GM12878 (cell line): ENCODE measurements around the gene DNAJC5. TPM values are rescaled to one million over a fixed set of nuclear protein-coding genes. Genes with fewer than 3 reads are reported as not detected.

ENCODE experiments used
- ATAC-seq: fragments of 200-7000 bp; cut with Tn5 transposase; 3 replicates; pipeline ENCODE4 v1.9.1; 2020; ENCODE audit warnings: mild to moderate bottlenecking, moderate library complexity
- BruUV-seq: library from RNA; stranded (reverse); fragments of 400-500 nt; replicated peaks from 2 replicates; lab custom pipeline; 2021; lab: Mats Ljungman, UMichigan
- CTCF ChIA-PET: fragments of 300-600 bp; sonication (Branson Sonifier 250); formaldehyde crosslinking; extraction: SDS; loops from one replicate; lab custom pipeline; 2021; ENCODE audit warnings: inconsistent platforms; lab: Yijun Ruan, JAX
- POLR2A ChIA-PET: fragments of 350-600 bp; formaldehyde crosslinking; extraction: SDS; loops from one replicate; lab custom pipeline; 2021; ENCODE audit warnings: inconsistent platforms; lab: Charles Lee
- RAD21 ChIA-PET: fragments of 300-600 bp; sonication (Branson Sonifier 250); formaldehyde crosslinking; loops from one replicate; lab custom pipeline; 2023; ENCODE audit warnings: antibody characterized with exemption; ENCODE audit not compliant: unreplicated experiment; lab: Charles Lee
- SMC1A ChIA-PET: fragments of 300-600 bp; sonication (Branson Sonifier 250); formaldehyde crosslinking; loops from one replicate; lab custom pipeline; 2023; ENCODE audit not compliant: unreplicated experiment, uncharacterized antibody; lab: Charles Lee
- DNase-seq: peaks from one replicate; pipeline ENCODE4 v3.0.0-alpha.2; 2011; ENCODE audit warnings: low read depth, low spot score
- FAIRE-seq: peaks from 3 replicates; lab custom pipeline; 2011; peaks lifted over from hg19 to GRCh38; lab: Jason Lieb, UNC
- H2AFZ ChIP-seq: 2 replicates; pipeline ENCODE4 v1.6.0; 2011; ENCODE audit warnings: low read depth, low read length, control low read depth; ENCODE audit not compliant: control insufficient read depth
- H3K27ac ChIP-seq: 2 replicates; pipeline ENCODE4 v1.5.1; 2011; ENCODE audit warnings: control low read depth; ENCODE audit not compliant: control insufficient read depth, insufficient read depth
- H3K27me3 ChIP-seq, 2 experiments: replicated peaks in 1 of 2; 2 replicates each; pipeline versions ENCODE4 v1.6.0 to v1.6.1; 2011; ENCODE audit warnings: low read length in 1 of 2; ENCODE audit not compliant: control insufficient read depth in 2 of 2, insufficient read depth in 2 of 2
- H3K36me3 ChIP-seq, 2 experiments: 2 replicates each; pipeline ENCODE4 v1.5.1; 2011; ENCODE audit warnings: low read length in 1 of 2; ENCODE audit not compliant: control insufficient read depth in 2 of 2, insufficient read depth in 2 of 2
- H3K4me1 ChIP-seq: 2 replicates; pipeline ENCODE4 v1.6.1; 2011; ENCODE audit warnings: mild to moderate bottlenecking, low read length, moderate library complexity, mixed read lengths; ENCODE audit not compliant: control insufficient read depth, insufficient read depth
- H3K4me2 ChIP-seq: 2 replicates; pipeline ENCODE4 v1.6.0; 2011; ENCODE audit warnings: control low read depth; ENCODE audit not compliant: control insufficient read depth, insufficient read depth
- H3K4me3 ChIP-seq: fragments of 200-600 bp; sonication (generic); 2 replicates; pipeline ENCODE4 v1.5.1; 2016
- H3K79me2 ChIP-seq: 2 replicates; pipeline ENCODE4 v1.6.0; 2011; ENCODE audit warnings: low read length; ENCODE audit not compliant: control insufficient read depth, insufficient read depth
- H3K9ac ChIP-seq: 2 replicates; pipeline ENCODE4 v1.8.0; 2011; ENCODE audit warnings: low read length, control low read depth, mixed read lengths; ENCODE audit not compliant: control insufficient read depth, insufficient read depth
- H3K9me3 ChIP-seq: replicated peaks from 3 replicates; pipeline ENCODE4 v1.5.1; 2011; ENCODE audit warnings: mild to moderate bottlenecking, low read length; ENCODE audit not compliant: control insufficient read depth, insufficient read depth
- H4K20me1 ChIP-seq: 2 replicates; pipeline ENCODE4 v1.6.0; 2011; ENCODE audit not compliant: control insufficient read depth, insufficient read depth
- ATF7 ChIP-seq: fragments of 450-650 bp; IDR thresholded peaks from 2 replicates; pipeline ENCODE4 v1.6.1; 2016; ENCODE audit warnings: low read depth, mild to moderate bottlenecking
- CHD2 ChIP-seq: IDR thresholded peaks from 2 replicates; pipeline ENCODE4 v1.6.1; 2011; ENCODE audit warnings: low read depth, low read length, improper control_type of control experiment, borderline replicate concordance
- EGR1 ChIP-seq, 2 experiments: IDR thresholded peaks; 1 replicate in 1 of 2; 2 replicates in 1 of 2; pipeline ENCODE4 v1.6.1; 2011 to 2012; ENCODE audit warnings: low read depth in 2 of 2, low read length in 2 of 2, borderline replicate concordance in 1 of 2, mild to moderate bottlenecking in 1 of 2, moderate library complexity in 1 of 2
- EP300 ChIP-seq, 2 experiments: fragments of 150-350 bp in 1 of 2; IDR thresholded peaks; 2 replicates each; pipeline ENCODE4 v1.6.1; 2011 to 2012; ENCODE audit warnings: low read depth in 2 of 2, low read length in 2 of 2, borderline replicate concordance in 1 of 2, improper control_type of control experiment in 1 of 2, inconsistent platforms in 1 of 2; ENCODE audit not compliant: control insufficient read depth in 1 of 2
- HDGF ChIP-seq: fragments of 450-650 bp; IDR thresholded peaks from 2 replicates; pipeline ENCODE4 v1.6.1; 2016; ENCODE audit warnings: antibody characterized with exemption
- IKZF2 ChIP-seq, 2 experiments: fragments of 450-650 bp; IDR thresholded peaks; 2 replicates each; pipeline ENCODE4 v1.6.1; 2017; ENCODE audit warnings: mild to moderate bottlenecking in 2 of 2, moderate library complexity in 2 of 2
- LARP7 ChIP-seq: fragments of 450-650 bp; IDR thresholded peaks from 2 replicates; pipeline ENCODE4 v1.6.1; 2017; ENCODE audit warnings: mild to moderate bottlenecking
- MTA3 ChIP-seq: IDR thresholded peaks from 2 replicates; pipeline ENCODE4 v1.6.1; 2012; ENCODE audit warnings: low read length, inconsistent platforms, borderline replicate concordance
- NR2C1 ChIP-seq: fragments of 450-650 bp; IDR thresholded peaks from 2 replicates; pipeline ENCODE4 v1.6.1; 2017; ENCODE audit warnings: antibody characterized with exemption, mild to moderate bottlenecking, moderate library complexity
- SIX5 ChIP-seq: IDR thresholded peaks from 2 replicates; pipeline ENCODE4 v1.6.1; 2011; ENCODE audit warnings: mild to moderate bottlenecking, low read depth, low read length, moderate library complexity; ENCODE audit not compliant: severe bottlenecking
- SMAD1 ChIP-seq: fragments of 450-650 bp; IDR thresholded peaks from 2 replicates; pipeline ENCODE4 v1.6.1; 2018; ENCODE audit warnings: mild to moderate bottlenecking, low read depth; ENCODE audit not compliant: partially characterized antibody
- SMARCA5 ChIP-seq: fragments of 450-650 bp; IDR thresholded peaks from 2 replicates; pipeline ENCODE4 v1.6.1; 2017; ENCODE audit warnings: mild to moderate bottlenecking
- STAT3 ChIP-seq: IDR thresholded peaks from 2 replicates; pipeline ENCODE4 v1.6.1; 2011; ENCODE audit warnings: low read depth, low read length, improper control_type of control experiment
- YY1 ChIP-seq: IDR thresholded peaks from 2 replicates; pipeline ENCODE4 v1.6.1; 2011; ENCODE audit warnings: low read depth, mild to moderate bottlenecking, low read length
- WGBS: methylation state at CpG from one replicate; pipeline ENCODE4 v1.1.6; 2016; ENCODE audit warnings: low lambda C conversion rate; ENCODE audit not compliant: insufficient replicate concordance, insufficient coverage; ENCODE audit errors: missing lambda C conversion rate; 5-methylcytosine and 5-hydroxymethylcytosine counted together
- in situ Hi-C: fragments of 300-500 bp; cut with MboI; formaldehyde crosslinking; loops from 9 replicates; pipeline ENCODE4 v1.14.3; 2018; ENCODE audit warnings: mixed read lengths
- intact Hi-C: fragments of 100-400 bp; cut with micrococcal nuclease; formaldehyde crosslinking; loops from one replicate; pipeline ENCODE4 v1.14.2; 2022; ENCODE audit not compliant: unreplicated experiment
- polyA plus RNA-seq, 11 experiments: library from polyadenylated mRNA; depleted of rRNA in 4 of 11; unstranded in 6 of 11; stranded (reverse) in 5 of 11; fragments of >200 nt; fragmentation: Nextera tagmentation in 4 of 11; fragmentation: Illumina TruSeq in 1 of 11; extraction: Ambion mirVana in 4 of 11; extraction: Trizol in 1 of 11; gene quantifications; 1 replicate in 1 of 11; 2 replicates in 10 of 11; pipeline versions ENCODE4 v1.2.1 to v1.2.3, GENCODE V29; 2011 to 2016; ENCODE audit warnings: inconsistent platforms in 2 of 11, missing spikeins in 2 of 11, low read depth in 1 of 11
- total RNA-seq, 4 experiments: library from RNA; depleted of rRNA in 3 of 4; stranded (reverse); fragments of >200 nt in 3 of 4; fragmentation: Illumina TruSeq in 1 of 4; extraction: Trizol in 1 of 4; gene quantifications; 2 replicates each; pipeline versions ENCODE4 v1.2.1 to v1.2.3, GENCODE V29; 2013 to 2021
- TF ChIP-seq, protein P1 (sequence below): IDR thresholded peaks from 2 replicates; pipeline ENCODE4 v1.6.1; 2012; ENCODE audit warnings: low read depth, low read length, improper control_type of control experiment
- TF ChIP-seq, protein P2 (sequence below): fragments of 450-650 bp; IDR thresholded peaks from 2 replicates; pipeline ENCODE4 v1.6.1; 2017; ENCODE audit warnings: borderline replicate concordance
- TF ChIP-seq, protein P3 (sequence below): fragments of 450-650 bp; formaldehyde crosslinking; IDR thresholded peaks from 2 replicates; pipeline ENCODE4 v1.5.0; 2022; ENCODE audit warnings: mild to moderate bottlenecking, missing genetic modification characterization

The DNAJC5 gene
- total and polyA plus RNA-seq, 10 of the 15 experiments (the other 5 are each of a cell fraction or from before 2014, with no cell fraction given), result 0.69 to 36.8 (median 17.0) TPM

GRCh38 chr20:63858393-63859165 is 36.3 kb upstream of the DNAJC5 start:
- Histone ChIP-seq H3K4me3 (no peak overlapping the region), H4K20me1 (no peaks in the 10 kb centered on the region), H3K27me3 (no peaks in the 10 kb centered on the region), H3K4me2 (peak overlapping the region; percentile 22; the same call in 1 of the 2 replicates), H3K4me1 (peaks cover 36% of the 10 kb centered on the region), H2AFZ (no peak overlapping the region), H3K36me3 (peaks cover 0 to 4% of the 10 kb centered on the region in 2 experiments; a peak in 3 of 4 replicates), H3K9ac (no peak overlapping the region; the same call in 1 of the 2 replicates), H3K27ac (no peak overlapping the region), H3K9me3 (no peaks in the 10 kb centered on the region), H3K79me2 (peaks cover 6% of the 10 kb centered on the region; the same call in 1 of the 2 replicates)
- CTCF ChIA-PET, result interaction anchor here (0.7 to 1.7 kb wide), 5 partner anchors 16 to 151 kb away, joined by 3 to 7 read pairs (median 3); partner anchors contain the start of genes ARFRP1 and ZGPAT
- intact Hi-C loops (no loop called here), in situ Hi-C loops (loop anchor here (5.0 kb wide), 1 partner anchor 151 kb away; the partner anchor contains the start of genes ARFRP1 and ZGPAT)
- RAD21 ChIA-PET, result interaction anchor here (0.5 to 1.4 kb wide), 5 partner anchors 11 to 768 kb away, joined by 4 to 8 read pairs (median 4); partner anchors contain the start of genes ARFRP1 and ZGPAT
- 3% methylated on average over 12 of the region's 12 CpGs for WGBS
- ATAC-seq (peak; percentile 3), FAIRE-seq (no peak), DNase-seq (no peak)
- BruUV-seq, result no TSS peak
- SMC1A ChIA-PET, result interaction anchor here (1.1 to 2.0 kb wide), 2 partner anchors 11 to 72 kb away, joined by 3 to 7 read pairs; no protein-coding TSS in a partner anchor
- POLR2A ChIA-PET, result interaction anchor here (1.0 kb wide), 1 partner anchor 72 kb away, joined by 5 read pairs; no protein-coding TSS in a partner anchor
- TF ChIP-seq STAT3 (no peak), NR2C1 (peak; percentile 60), YY1 (0 out of 2 replicates have a peak, but pooled peaks have one; percentile 25), EP300 (IDR thresholded peaks at IDR 0.05; ENCODE audit: borderline replicate concordance in 1 of 2, control insufficient read depth in 1 of 2, low read depth in 2 of 2, low read length in 2 of 2) (no peak), ATF7 (no peak), LARP7 (no peak), CHD2 (0 out of 2 replicates have a peak, but pooled peaks have one; percentile 46), SIX5 (no peak), EGR1 (IDR thresholded peaks at IDR 0.05; ENCODE audit: borderline replicate concordance in 1 of 2, low read depth in 2 of 2, low read length in 2 of 2) (peak in 1 of 2 experiments; percentile 78; a peak in 2 of 3 replicates), HDGF (no peak), IKZF2 (IDR thresholded peaks at IDR 0.05) (no peak; a peak in 1 of 4 replicates), SMARCA5 (no peak), SMAD1 (no peak), MTA3 (no peak)
- TF ChIP-seq, protein P1, sequence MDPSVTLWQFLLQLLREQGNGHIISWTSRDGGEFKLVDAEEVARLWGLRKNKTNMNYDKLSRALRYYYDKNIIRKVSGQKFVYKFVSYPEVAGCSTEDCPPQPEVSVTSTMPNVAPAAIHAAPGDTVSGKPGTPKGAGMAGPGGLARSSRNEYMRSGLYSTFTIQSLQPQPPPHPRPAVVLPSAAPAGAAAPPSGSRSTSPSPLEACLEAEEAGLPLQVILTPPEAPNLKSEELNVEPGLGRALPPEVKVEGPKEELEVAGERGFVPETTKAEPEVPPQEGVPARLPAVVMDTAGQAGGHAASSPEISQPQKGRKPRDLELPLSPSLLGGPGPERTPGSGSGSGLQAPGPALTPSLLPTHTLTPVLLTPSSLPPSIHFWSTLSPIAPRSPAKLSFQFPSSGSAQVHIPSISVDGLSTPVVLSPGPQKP, result no peak
- TF ChIP-seq, protein P2, sequence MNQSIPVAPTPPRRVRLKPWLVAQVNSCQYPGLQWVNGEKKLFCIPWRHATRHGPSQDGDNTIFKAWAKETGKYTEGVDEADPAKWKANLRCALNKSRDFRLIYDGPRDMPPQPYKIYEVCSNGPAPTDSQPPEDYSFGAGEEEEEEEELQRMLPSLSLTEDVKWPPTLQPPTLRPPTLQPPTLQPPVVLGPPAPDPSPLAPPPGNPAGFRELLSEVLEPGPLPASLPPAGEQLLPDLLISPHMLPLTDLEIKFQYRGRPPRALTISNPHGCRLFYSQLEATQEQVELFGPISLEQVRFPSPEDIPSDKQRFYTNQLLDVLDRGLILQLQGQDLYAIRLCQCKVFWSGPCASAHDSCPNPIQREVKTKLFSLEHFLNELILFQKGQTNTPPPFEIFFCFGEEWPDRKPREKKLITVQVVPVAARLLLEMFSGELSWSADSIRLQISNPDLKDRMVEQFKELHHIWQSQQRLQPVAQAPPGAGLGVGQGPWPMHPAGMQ, result no peak
- TF ChIP-seq, protein P3, sequence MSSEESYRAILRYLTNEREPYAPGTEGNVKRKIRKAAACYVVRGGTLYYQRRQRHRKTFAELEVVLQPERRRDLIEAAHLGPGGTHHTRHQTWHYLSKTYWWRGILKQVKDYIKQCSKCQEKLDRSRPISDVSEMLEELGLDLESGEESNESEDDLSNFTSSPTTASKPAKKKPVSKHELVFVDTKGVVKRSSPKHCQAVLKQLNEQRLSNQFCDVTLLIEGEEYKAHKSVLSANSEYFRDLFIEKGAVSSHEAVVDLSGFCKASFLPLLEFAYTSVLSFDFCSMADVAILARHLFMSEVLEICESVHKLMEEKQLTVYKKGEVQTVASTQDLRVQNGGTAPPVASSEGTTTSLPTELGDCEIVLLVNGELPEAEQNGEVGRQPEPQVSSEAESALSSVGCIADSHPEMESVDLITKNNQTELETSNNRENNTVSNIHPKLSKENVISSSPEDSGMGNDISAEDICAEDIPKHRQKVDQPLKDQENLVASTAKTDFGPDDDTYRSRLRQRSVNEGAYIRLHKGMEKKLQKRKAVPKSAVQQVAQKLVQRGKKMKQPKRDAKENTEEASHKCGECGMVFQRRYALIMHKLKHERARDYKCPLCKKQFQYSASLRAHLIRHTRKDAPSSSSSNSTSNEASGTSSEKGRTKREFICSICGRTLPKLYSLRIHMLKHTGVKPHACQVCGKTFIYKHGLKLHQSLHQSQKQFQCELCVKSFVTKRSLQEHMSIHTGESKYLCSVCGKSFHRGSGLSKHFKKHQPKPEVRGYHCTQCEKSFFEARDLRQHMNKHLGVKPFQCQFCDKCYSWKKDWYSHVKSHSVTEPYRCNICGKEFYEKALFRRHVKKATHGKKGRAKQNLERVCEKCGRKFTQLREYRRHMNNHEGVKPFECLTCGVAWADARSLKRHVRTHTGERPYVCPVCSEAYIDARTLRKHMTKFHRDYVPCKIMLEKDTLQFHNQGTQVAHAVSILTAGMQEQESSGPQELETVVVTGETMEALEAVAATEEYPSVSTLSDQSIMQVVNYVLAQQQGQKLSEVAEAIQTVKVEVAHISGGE (CRISPR knock-in tag), result no peak
